ENCODE data around the gene RAD52. TPM values are rescaled to one million over a fixed set of nuclear protein-coding genes. Genes with fewer than 3 reads are reported as not detected.

Gene RAD52
- total RNA-seq, 4 donors from 2014 or later: 11.3 to 21.0 (median 14.3) TPM

- in situ Hi-C loops (cut with MboI; ENCODE audit: low sequenced_read_pairs in 4 of 4) (no loop called here), intact Hi-C loops (cut with DNase I; ENCODE audit: low total_unique reads) (no loop called here)
- DNase-seq (no peak), ATAC-seq (no peak)
- no peak for TF ChIP-seq POLR2A (IDR thresholded peaks at IDR 0.05)
- TF ChIP-seq CTCF (IDR thresholded peaks at IDR 0.05 in 4 of 5, conservative IDR thresholded peaks at IDR 0.05 in 1 of 5): no peak
- Histone ChIP-seq H3K4me1 (peaks cover 0 to 3% of the 10 kb centered on the region in 2 donors), H3K4me3 (no peak overlapping the region), H3K27ac (peak overlapping the region in 3 of 4 donors; percentile 5 to 36 (median 21)), H3K27me3 (no peaks in the 10 kb centered on the region), H3K9me3 (no peaks in the 10 kb centered on the region), H3K36me3 (peaks cover 0 to 92% of the 10 kb centered on the region in 2 donors)
Measured at GRCh38 chr12:911191-911826, 38.2 kb downstream of the RAD52 start.

GRCh38 chr12:910416-910815 lies 39.1 kb downstream of the RAD52 start:
- intact Hi-C loops (cut with DNase I; ENCODE audit: low total_unique reads): no loop called here
- H3K27ac ChIP-seq: peak overlapping the region in 2 of 4 donors; percentile 4 to 21

GRCh38 chr12:909861-910260 lies 39.6 kb downstream of the RAD52 start:
- Histone ChIP-seq H3K36me3 (peaks cover 0 to 93% of the 10 kb centered on the region in 2 donors), H3K4me3 (no peak overlapping the region), H3K27me3 (no peaks in the 10 kb centered on the region), H3K9me3 (no peaks in the 10 kb centered on the region), H3K4me1 (peaks cover 0 to 3% of the 10 kb centered on the region in 2 donors), H3K27ac (no peak overlapping the region)
- no peak for TF ChIP-seq CTCF (IDR thresholded peaks at IDR 0.05 in 4 of 5, conservative IDR thresholded peaks at IDR 0.05 in 1 of 5)
- no peak for TF ChIP-seq POLR2A (IDR thresholded peaks at IDR 0.05)
- ATAC-seq (no peak), DNase-seq (no peak)
- in situ Hi-C loops (cut with MboI; ENCODE audit: low sequenced_read_pairs in 4 of 4): no loop called here
- intact Hi-C loops (cut with DNase I; ENCODE audit: low total_unique reads): no loop called here

More at GRCh38 chr12:910416-910815, 39.1 kb downstream of the RAD52 start:
- Histone ChIP-seq H3K36me3 (peaks cover 0 to 92% of the 10 kb centered on the region in 2 donors), H3K4me1 (peaks cover 0 to 3% of the 10 kb centered on the region in 2 donors), H3K9me3 (no peaks in the 10 kb centered on the region), H3K4me3 (no peak overlapping the region), H3K27me3 (no peaks in the 10 kb centered on the region)
- no peak for DNase-seq
- TF ChIP-seq POLR2A (IDR thresholded peaks at IDR 0.05) (no peak), CTCF (IDR thresholded peaks at IDR 0.05 in 4 of 5, conservative IDR thresholded peaks at IDR 0.05 in 1 of 5) (no peak)
- no peak for ATAC-seq
- in situ Hi-C loops (cut with MboI; ENCODE audit: low sequenced_read_pairs in 4 of 4): no loop called here

GRCh38 chr12:907413-908185 lies 41.9 kb downstream of the RAD52 start:
- no peaks in the 10 kb centered on the region for H3K9me3 ChIP-seq
- H3K27me3 ChIP-seq: no peaks in the 10 kb centered on the region
- no peaks in the 10 kb centered on the region for H3K4me1 ChIP-seq
- in situ Hi-C loops (cut with MboI; ENCODE audit: low sequenced_read_pairs in 4 of 4) (no loop called here), intact Hi-C loops (cut with DNase I; ENCODE audit: low total_unique reads) (no loop called here)
- no peak overlapping the region for H3K27ac ChIP-seq
- peaks cover 0 to 94% of the 10 kb centered on the region in 2 donors for H3K36me3 ChIP-seq
- ATAC-seq (no peak), DNase-seq (no peak)
- H3K4me3 ChIP-seq: no peak overlapping the region
- no peak for TF ChIP-seq CTCF (IDR thresholded peaks at IDR 0.05 in 4 of 5, conservative IDR thresholded peaks at IDR 0.05 in 1 of 5)
- no peak for TF ChIP-seq POLR2A (IDR thresholded peaks at IDR 0.05)

All from gastrocnemius medialis (tissue), 4 donors.